Smooth muscle cell (in vitro differentiated cells): ENCODE results near the gene ARMC7. TPM values are rescaled to one million over a fixed set of nuclear protein-coding genes. Genes with fewer than 3 reads are reported as not detected.

Source experiments
- DNase-seq: peaks from one replicate; lab custom pipeline; 2025; ENCODE audit not compliant: unreplicated experiment; lab: John Stamatoyannopoulos, UW
- H2AFZ ChIP-seq: fragments of 200-600 bp; sonication (generic); 2 replicates; pipeline ENCODE4 v1.6.0; 2016; ENCODE audit warnings: antibody characterized with exemption, low read depth, mild to moderate bottlenecking
- H3F3A ChIP-seq: fragments of 200-600 bp; sonication (generic); 2 replicates; pipeline ENCODE4 v1.6.0; 2017; ENCODE audit warnings: antibody characterized with exemption, low read depth
- H3K27ac ChIP-seq: fragments of 200-600 bp; sonication (generic); 2 replicates; pipeline ENCODE4 v1.5.1; 2016; ENCODE audit warnings: low read depth, mild to moderate bottlenecking
- H3K27me3 ChIP-seq: fragments of 200-600 bp; sonication (generic); 2 replicates; pipeline ENCODE4 v1.6.1; 2016; ENCODE audit warnings: low read depth, mild to moderate bottlenecking
- H3K36me3 ChIP-seq: fragments of 200-600 bp; sonication (generic); 2 replicates; pipeline ENCODE4 v1.5.1; 2016; ENCODE audit warnings: low read depth
- H3K4me1 ChIP-seq: fragments of 200-600 bp; sonication (generic); 2 replicates; pipeline ENCODE4 v1.5.1; 2016; ENCODE audit warnings: low read depth
- H3K4me2 ChIP-seq: fragments of 200-600 bp; sonication (generic); 2 replicates; pipeline ENCODE4 v1.6.0; 2016; ENCODE audit warnings: mild to moderate bottlenecking
- H3K4me3 ChIP-seq: fragments of 200-600 bp; sonication (generic); 2 replicates; pipeline ENCODE4 v1.5.1; 2016; ENCODE audit warnings: mild to moderate bottlenecking
- H3K79me2 ChIP-seq: fragments of 200-600 bp; sonication (generic); 2 replicates; pipeline ENCODE4 v1.6.0; 2016; ENCODE audit warnings: low read depth, mild to moderate bottlenecking
- H3K9ac ChIP-seq: fragments of 200-600 bp; sonication (generic); 2 replicates; pipeline ENCODE4 v1.6.0; 2016; ENCODE audit warnings: low read depth
- H3K9me3 ChIP-seq: fragments of 200-600 bp; sonication (generic); replicated peaks from 2 replicates; pipeline ENCODE4 v1.5.1; 2016; ENCODE audit warnings: low read depth
- H4K20me1 ChIP-seq: fragments of 200-600 bp; sonication (generic); 2 replicates; pipeline ENCODE4 v1.6.0; 2016; ENCODE audit warnings: low read depth
- WGBS: methylation state at CpG from one replicate; pipeline ENCODE4 v1.1.7; 2016; ENCODE audit warnings: low lambda C conversion rate; 5-methylcytosine and 5-hydroxymethylcytosine counted together
- polyA plus RNA-seq: library from polyadenylated mRNA; unstranded; fragments of >200 nt; fragmentation: Nextera tagmentation; extraction: Ambion mirVana; gene quantifications from 2 replicates; pipeline ENCODE4 v1.2.1, GENCODE V29; 2016
- total RNA-seq: library from RNA; depleted of rRNA; stranded (reverse); fragments of >200 nt; gene quantifications from 2 replicates; pipeline ENCODE4 v1.2.3, GENCODE V29; 2014
- TF ChIP-seq, protein P1 (sequence below): fragments of 200-600 bp; sonication (generic); IDR thresholded peaks from 2 replicates; pipeline ENCODE4 v1.5.1; 2017; ENCODE audit warnings: borderline replicate concordance, mild to moderate bottlenecking, antibody characterized with exemption; ENCODE audit not compliant: insufficient read depth, poor library complexity, severe bottlenecking

The ARMC7 gene
- total and polyA plus RNA-seq, 2 experiments from 2014 or later, result 1.8 to 6.8 TPM

DNA sequence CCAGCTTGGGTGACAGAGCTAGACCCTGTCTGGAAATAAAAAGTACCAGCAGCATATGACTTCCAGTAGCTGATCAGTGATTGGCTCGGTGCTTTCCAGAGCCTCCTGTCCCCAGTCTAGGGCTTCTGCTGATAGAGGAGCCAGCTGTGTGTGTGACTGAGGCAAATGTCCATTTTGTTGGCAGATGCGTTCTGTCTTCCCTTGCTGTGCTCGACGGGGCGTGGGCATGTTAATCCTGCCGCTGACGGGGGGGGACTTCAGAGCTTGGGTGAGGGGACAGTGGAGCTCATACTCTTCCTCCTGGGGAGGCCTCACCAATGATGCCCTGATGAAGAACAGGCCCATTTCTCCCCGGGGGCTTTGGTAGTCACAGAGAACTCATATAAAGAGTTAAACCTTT, 48.2 kb upstream of the ARMC7 start:
- Histone ChIP-seq H3K4me3 (no peak overlapping the region), H3K9ac (no peak overlapping the region), H2AFZ (no peak overlapping the region), H4K20me1 (peaks cover 7% of the 10 kb centered on the region), H3K27ac (no peak overlapping the region), H3F3A (peaks cover 9% of the 10 kb centered on the region), H3K27me3 (no peaks in the 10 kb centered on the region), H3K36me3 (no peaks in the 10 kb centered on the region), H3K4me2 (no peak overlapping the region), H3K9me3 (no peaks in the 10 kb centered on the region), H3K4me1 (no peaks in the 10 kb centered on the region), H3K79me2 (peaks cover 6% of the 10 kb centered on the region)
- TF ChIP-seq, protein P1, sequence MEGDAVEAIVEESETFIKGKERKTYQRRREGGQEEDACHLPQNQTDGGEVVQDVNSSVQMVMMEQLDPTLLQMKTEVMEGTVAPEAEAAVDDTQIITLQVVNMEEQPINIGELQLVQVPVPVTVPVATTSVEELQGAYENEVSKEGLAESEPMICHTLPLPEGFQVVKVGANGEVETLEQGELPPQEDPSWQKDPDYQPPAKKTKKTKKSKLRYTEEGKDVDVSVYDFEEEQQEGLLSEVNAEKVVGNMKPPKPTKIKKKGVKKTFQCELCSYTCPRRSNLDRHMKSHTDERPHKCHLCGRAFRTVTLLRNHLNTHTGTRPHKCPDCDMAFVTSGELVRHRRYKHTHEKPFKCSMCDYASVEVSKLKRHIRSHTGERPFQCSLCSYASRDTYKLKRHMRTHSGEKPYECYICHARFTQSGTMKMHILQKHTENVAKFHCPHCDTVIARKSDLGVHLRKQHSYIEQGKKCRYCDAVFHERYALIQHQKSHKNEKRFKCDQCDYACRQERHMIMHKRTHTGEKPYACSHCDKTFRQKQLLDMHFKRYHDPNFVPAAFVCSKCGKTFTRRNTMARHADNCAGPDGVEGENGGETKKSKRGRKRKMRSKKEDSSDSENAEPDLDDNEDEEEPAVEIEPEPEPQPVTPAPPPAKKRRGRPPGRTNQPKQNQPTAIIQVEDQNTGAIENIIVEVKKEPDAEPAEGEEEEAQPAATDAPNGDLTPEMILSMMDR, result no peak
- WGBS, result 94% methylated on average over 8 of the region's 8 CpGs
- no peak for DNase-seq

DNA sequence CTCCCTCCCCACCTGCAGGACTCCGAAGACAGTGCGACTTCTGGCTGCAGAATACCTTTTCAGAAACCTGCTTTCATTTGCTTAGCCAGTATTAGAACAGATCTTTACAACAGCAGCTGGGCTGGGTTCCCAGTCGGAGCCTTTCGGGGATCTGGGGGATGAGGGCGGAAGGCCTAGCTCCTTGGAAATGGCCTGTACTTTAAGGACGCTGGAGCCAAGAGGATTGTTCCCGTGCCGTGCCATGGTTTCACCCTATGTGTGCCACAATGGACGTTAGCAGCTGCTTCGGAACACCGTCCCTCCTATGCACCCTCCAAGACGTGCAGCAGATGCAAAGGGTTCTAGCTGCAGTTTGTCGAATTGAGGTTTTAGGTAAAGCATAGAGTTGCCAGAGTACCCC, 46.6 kb upstream of the ARMC7 start:
- TF ChIP-seq, protein P1, result no peak
- DNase-seq, result no peak
- Histone ChIP-seq H3K4me3 (no peak overlapping the region), H3K4me1 (no peaks in the 10 kb centered on the region), H3K9ac (no peak overlapping the region), H3K27ac (no peak overlapping the region), H3K4me2 (no peak overlapping the region), H3K79me2 (peaks cover 1% of the 10 kb centered on the region), H2AFZ (no peak overlapping the region), H3K27me3 (no peaks in the 10 kb centered on the region), H3K36me3 (no peaks in the 10 kb centered on the region), H3K9me3 (no peaks in the 10 kb centered on the region), H4K20me1 (peaks cover 6% of the 10 kb centered on the region), H3F3A (peaks cover 9% of the 10 kb centered on the region)
- 98% methylated on average over 13 of the region's 13 CpGs for WGBS

DNA sequence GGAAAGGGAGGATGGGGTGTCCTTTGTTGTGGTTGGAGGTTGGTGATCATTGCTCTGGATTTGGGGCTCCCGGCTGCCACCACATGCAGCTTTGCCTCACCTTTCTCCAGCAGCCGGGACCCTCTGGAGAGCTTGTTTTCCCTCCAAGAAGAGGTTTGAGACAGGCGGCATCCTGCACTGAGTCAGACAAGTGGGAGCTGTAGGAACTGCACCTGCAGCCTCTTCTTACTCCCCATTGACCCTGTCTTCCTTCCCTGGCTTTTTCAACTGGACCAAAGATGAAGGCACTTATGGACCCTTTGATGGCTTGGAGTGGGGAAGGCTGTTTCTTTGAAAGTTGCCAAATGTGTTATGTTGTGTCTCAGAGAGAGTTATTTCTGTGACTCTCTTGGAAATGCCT, 46.1 kb upstream of the ARMC7 start:
- Histone ChIP-seq H3K27ac (no peak overlapping the region), H3K4me1 (no peaks in the 10 kb centered on the region), H3K9ac (no peak overlapping the region), H3K4me2 (no peak overlapping the region), H4K20me1 (peaks cover 6% of the 10 kb centered on the region), H3F3A (peaks cover 9% of the 10 kb centered on the region), H3K27me3 (no peaks in the 10 kb centered on the region), H3K4me3 (no peak overlapping the region), H2AFZ (no peak overlapping the region), H3K79me2 (no peaks in the 10 kb centered on the region), H3K36me3 (no peaks in the 10 kb centered on the region), H3K9me3 (no peaks in the 10 kb centered on the region)
- TF ChIP-seq, protein P1, result no peak
- WGBS, result 93% methylated on average over 3 of the region's 3 CpGs
- DNase-seq, result no peak

DNA sequence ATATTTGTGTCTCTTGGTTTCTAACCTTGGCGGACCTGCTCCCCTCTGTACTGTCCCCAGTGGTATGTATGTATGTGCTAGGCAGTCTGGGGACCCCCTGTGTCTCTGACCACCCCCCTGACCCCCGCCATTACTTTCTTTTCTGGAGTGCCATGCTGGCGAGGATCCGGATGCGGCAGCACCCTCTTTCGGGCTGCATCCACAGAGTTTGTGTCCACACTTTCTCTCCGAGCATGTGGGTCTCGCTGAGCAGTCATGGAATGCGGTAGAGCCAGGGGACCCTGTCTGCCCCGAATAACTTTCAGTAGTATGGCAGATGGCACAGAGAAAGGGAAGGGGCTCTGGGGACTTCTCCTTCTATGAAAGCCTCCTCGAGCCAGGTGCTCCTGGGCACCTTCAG, 45.7 kb upstream of the ARMC7 start:
- H3K4me2 ChIP-seq, result no peak overlapping the region
- H3K9ac ChIP-seq, result no peak overlapping the region
- no peaks in the 10 kb centered on the region for H3K27me3 ChIP-seq
- H3K9me3 ChIP-seq, result no peaks in the 10 kb centered on the region
- peaks cover 6% of the 10 kb centered on the region for H4K20me1 ChIP-seq
- H3K4me1 ChIP-seq, result no peaks in the 10 kb centered on the region
- H3K4me3 ChIP-seq, result no peak overlapping the region
- H3K27ac ChIP-seq, result no peak overlapping the region
- WGBS, result 95% methylated on average over 11 of the region's 11 CpGs
- peaks cover 9% of the 10 kb centered on the region for H3F3A ChIP-seq
- no peaks in the 10 kb centered on the region for H3K36me3 ChIP-seq
- no peak for DNase-seq
- H2AFZ ChIP-seq, result no peak overlapping the region
- no peaks in the 10 kb centered on the region for H3K79me2 ChIP-seq
- TF ChIP-seq, protein P1, result no peak
